IPS DF 6.9 (cell line): Measurements from ENCODE around the gene BRINP3.

ENCODE experiments used
- DNase-seq: peaks from one replicate; pipeline ENCODE4 v3.0.0-alpha.2; 2013; ENCODE audit warnings: low read depth, low spot score
- H3K27ac ChIP-seq: one replicate; pipeline ENCODE4 v1.5.1; 2013; ENCODE audit warnings: low read length, control low read depth
- H3K27me3 ChIP-seq: 2 replicates; pipeline ENCODE4 v1.6.1; 2013; ENCODE audit warnings: mild to moderate bottlenecking, low read length; ENCODE audit not compliant: control insufficient read depth, insufficient read depth
- H3K36me3 ChIP-seq: 2 replicates; pipeline ENCODE4 v1.6.1; 2013; ENCODE audit warnings: low read length; ENCODE audit not compliant: control insufficient read depth, insufficient read depth
- H3K4me1 ChIP-seq: 2 replicates; pipeline ENCODE4 v1.6.1; 2013; ENCODE audit warnings: low read length; ENCODE audit not compliant: control insufficient read depth, insufficient read depth
- H3K4me3 ChIP-seq: 2 replicates; pipeline ENCODE4 v1.5.1; 2013; ENCODE audit warnings: mild to moderate bottlenecking, low read length
- H3K9me3 ChIP-seq: 2 replicates; pipeline ENCODE4 v1.6.1; 2013; ENCODE audit warnings: low read length, inconsistent platforms; ENCODE audit not compliant: control insufficient read depth, insufficient read depth
- WGBS: extraction: QIAGEN DNeasy Blood & Tissue Kit; methylation state at CpG from one replicate; pipeline ENCODE4 v1.1.7; 2013; ENCODE audit warnings: mixed read lengths, missing lambda C conversion rate; ENCODE audit not compliant: insufficient read length, insufficient coverage; 5-methylcytosine and 5-hydroxymethylcytosine counted together

BRINP3 gene

GRCh38 chr1:190212450-190212849 lies 265.2 kb downstream of the BRINP3 start:
- Histone ChIP-seq H3K4me1 (no peaks in the 10 kb centered on the region), H3K9me3 (no peaks in the 10 kb centered on the region), H3K36me3 (no peaks in the 10 kb centered on the region), H3K4me3 (no peak overlapping the region), H3K27ac (no peak overlapping the region), H3K27me3 (no peaks in the 10 kb centered on the region)
- no peak for DNase-seq
- no CpG with 5 or more reads among the region's 3 CpGs for WGBS

- Histone ChIP-seq H3K9me3 (no peaks in the 10 kb centered on the region), H3K27ac (no peak overlapping the region), H3K4me3 (no peak overlapping the region), H3K27me3 (no peaks in the 10 kb centered on the region), H3K4me1 (no peaks in the 10 kb centered on the region), H3K36me3 (no peaks in the 10 kb centered on the region)
- DNase-seq: no peak
- WGBS: no CpG with 5 or more reads among the region's 4 CpGs
Observed at GRCh38 chr1:190207733-190208132, 269.9 kb downstream of the BRINP3 start.

- no peak overlapping the region for H3K27ac ChIP-seq
- no peak for DNase-seq
- WGBS: 100% methylated on average over 1 of the region's 2 CpGs
- H3K4me3 ChIP-seq: no peak overlapping the region
- no peaks in the 10 kb centered on the region for H3K9me3 ChIP-seq
- H3K4me1 ChIP-seq: no peaks in the 10 kb centered on the region
- H3K36me3 ChIP-seq: no peaks in the 10 kb centered on the region
- no peaks in the 10 kb centered on the region for H3K27me3 ChIP-seq
Observed at GRCh38 chr1:190205713-190206112, 272.0 kb downstream of the BRINP3 start.

GRCh38 chr1:190196020-190196419 lies 281.6 kb downstream of the BRINP3 start:
- Histone ChIP-seq H3K27ac (no peak overlapping the region), H3K9me3 (no peaks in the 10 kb centered on the region), H3K4me1 (no peaks in the 10 kb centered on the region), H3K27me3 (no peaks in the 10 kb centered on the region), H3K4me3 (no peak overlapping the region), H3K36me3 (no peaks in the 10 kb centered on the region)
- no peak for DNase-seq

GRCh38 chr1:190193508-190194115 lies 284.1 kb downstream of the BRINP3 start:
- Histone ChIP-seq H3K4me3 (no peak overlapping the region), H3K9me3 (no peaks in the 10 kb centered on the region), H3K36me3 (no peaks in the 10 kb centered on the region), H3K27me3 (no peaks in the 10 kb centered on the region), H3K4me1 (no peaks in the 10 kb centered on the region), H3K27ac (no peak overlapping the region)
- no peak for DNase-seq
- WGBS: no CpG with 5 or more reads among the region's 3 CpGs

GRCh38 chr1:190192627-190193026 lies 285.0 kb downstream of the BRINP3 start:
- Histone ChIP-seq H3K4me1 (no peaks in the 10 kb centered on the region), H3K27me3 (no peaks in the 10 kb centered on the region), H3K4me3 (no peak overlapping the region), H3K36me3 (no peaks in the 10 kb centered on the region), H3K9me3 (no peaks in the 10 kb centered on the region), H3K27ac (no peak overlapping the region)
- WGBS: 100% methylated on average over 2 of the region's 2 CpGs
- no peak for DNase-seq

- no peak for DNase-seq
- H3K27ac ChIP-seq: no peak overlapping the region
- no CpG with 5 or more reads among the region's 1 CpG for WGBS
- H3K4me3 ChIP-seq: no peak overlapping the region
- H3K4me1 ChIP-seq: no peaks in the 10 kb centered on the region
- H3K36me3 ChIP-seq: no peaks in the 10 kb centered on the region
- H3K27me3 ChIP-seq: no peaks in the 10 kb centered on the region
- no peaks in the 10 kb centered on the region for H3K9me3 ChIP-seq
Observed at GRCh38 chr1:190183588-190183987, 294.1 kb downstream of the BRINP3 start.

- no peak overlapping the region for H3K4me3 ChIP-seq
- H3K27ac ChIP-seq: no peak overlapping the region
- H3K36me3 ChIP-seq: no peaks in the 10 kb centered on the region
- H3K4me1 ChIP-seq: no peaks in the 10 kb centered on the region
- no peak for DNase-seq
- WGBS: no CpG with 5 or more reads among the region's 3 CpGs
- H3K9me3 ChIP-seq: no peaks in the 10 kb centered on the region
- no peaks in the 10 kb centered on the region for H3K27me3 ChIP-seq
Observed at GRCh38 chr1:190179817-190180216, 297.8 kb downstream of the BRINP3 start.

GRCh38 chr1:190178827-190179226 lies 298.8 kb downstream of the BRINP3 start:
- Histone ChIP-seq H3K4me1 (no peaks in the 10 kb centered on the region), H3K36me3 (no peaks in the 10 kb centered on the region), H3K27me3 (no peaks in the 10 kb centered on the region), H3K9me3 (no peaks in the 10 kb centered on the region), H3K27ac (no peak overlapping the region), H3K4me3 (no peak overlapping the region)
- DNase-seq: no peak
- no CpG with 5 or more reads among the region's 2 CpGs for WGBS

GRCh38 chr1:190177555-190177954 lies 300.1 kb downstream of the BRINP3 start:
- Histone ChIP-seq H3K27me3 (no peaks in the 10 kb centered on the region), H3K36me3 (no peaks in the 10 kb centered on the region), H3K4me3 (no peak overlapping the region), H3K9me3 (no peaks in the 10 kb centered on the region), H3K4me1 (no peaks in the 10 kb centered on the region), H3K27ac (no peak overlapping the region)
- DNase-seq: no peak
- WGBS: no CpG with 5 or more reads among the region's 2 CpGs

GRCh38 chr1:190176776-190177175 lies 300.9 kb downstream of the BRINP3 start:
- H3K27ac ChIP-seq: no peak overlapping the region
- H3K27me3 ChIP-seq: no peaks in the 10 kb centered on the region
- no peaks in the 10 kb centered on the region for H3K4me1 ChIP-seq
- no peaks in the 10 kb centered on the region for H3K36me3 ChIP-seq
- DNase-seq: no peak
- no peak overlapping the region for H3K4me3 ChIP-seq
- H3K9me3 ChIP-seq: no peaks in the 10 kb centered on the region
